RWPE1 (cell line): ENCODE data around the gene PNPLA8.

Source experiments
- CTCF ChIA-PET: fragments of 350-600 bp; sonication (Branson Sonifier 250); formaldehyde crosslinking; extraction: SDS; loops from one replicate; lab custom pipeline; 2021; lab: Yijun Ruan, JAX
- POLR2A ChIA-PET: fragments of 400-600 bp; formaldehyde crosslinking; extraction: SDS; loops from one replicate; lab custom pipeline; 2020; ENCODE audit warnings: antibody characterized with exemption; ENCODE audit not compliant: low non-redundant PET; lab: Yijun Ruan, JAX
- DNase-seq: peaks from one replicate; pipeline ENCODE4 v3.0.0; 2012; ENCODE audit warnings: low spot score
- H3K27ac ChIP-seq: fragments of 450-650 bp; 2 replicates; pipeline ENCODE4 v1.5.1; 2017
- CTCF ChIP-seq: fragments of 450-650 bp; conservative IDR thresholded peaks from 2 replicates; pipeline ENCODE4 v1.5.1; 2017; ENCODE audit warnings: low read depth, mild to moderate bottlenecking

The PNPLA8 gene

GRCh38 chr7:108451296-108451848 is 74.6 kb downstream of the PNPLA8 start:
- no peak for TF ChIP-seq CTCF
- no peak for DNase-seq
- ChIA-PET CTCF (no interaction called here), POLR2A (no interaction called here)
- no peak overlapping the region for H3K27ac ChIP-seq

- H3K27ac ChIP-seq, result no peak overlapping the region
- no peak for TF ChIP-seq CTCF
- no peak for DNase-seq
- ChIA-PET CTCF (no interaction called here), POLR2A (no interaction called here)
Measured at GRCh38 chr7:108450160-108450559, 75.8 kb downstream of the PNPLA8 start.

GRCh38 chr7:108449521-108449920 is 76.4 kb downstream of the PNPLA8 start:
- no peak for DNase-seq
- no peak overlapping the region for H3K27ac ChIP-seq
- ChIA-PET CTCF (interaction anchor here (0.6 to 0.7 kb wide), 2 partner anchors 157 to 271 kb away, joined by 3 to 4 read pairs; no protein-coding TSS in a partner anchor), POLR2A (no interaction called here)
- no peak for TF ChIP-seq CTCF

- TF ChIP-seq CTCF, result no peak
- ChIA-PET POLR2A (no interaction called here), CTCF (interaction anchor here (0.6 to 0.7 kb wide), 2 partner anchors 156 to 270 kb away, joined by 3 to 4 read pairs; no protein-coding TSS in a partner anchor)
- DNase-seq, result no peak
- no peak overlapping the region for H3K27ac ChIP-seq
Measured at GRCh38 chr7:108448584-108449505, 77.1 kb downstream of the PNPLA8 start.

- peak; percentile 74 for DNase-seq
- ChIA-PET POLR2A (no interaction called here), CTCF (no interaction called here)
- TF ChIP-seq CTCF, result no peak
- no peak overlapping the region for H3K27ac ChIP-seq
Measured at GRCh38 chr7:108442039-108442568, 83.8 kb downstream of the PNPLA8 start.

- H3K27ac ChIP-seq, result no peak overlapping the region
- no peak for TF ChIP-seq CTCF
- CTCF ChIA-PET, result interaction anchor here (0.6 kb wide), 1 partner anchor 11 kb away, joined by 6 read pairs; no protein-coding TSS in a partner anchor
- POLR2A ChIA-PET, result no interaction called here
- DNase-seq, result no peak
Measured at GRCh38 chr7:108441392-108441955, 84.5 kb downstream of the PNPLA8 start.
